NCI-H524 treated with DMSO at 0.1 percent for 48 hours (cell line): ENCODE data around the gene CATSPERE.
"Not testable (repeated sequence)": the region's sequence is repeated elsewhere in the genome, so short reads cannot be mapped to it uniquely, and the experiment has no call there.

Source experiments
- DNase-seq: peaks from one replicate; lab custom pipeline; 2025; lab: John Stamatoyannopoulos, UW

The CATSPERE gene

DNA sequence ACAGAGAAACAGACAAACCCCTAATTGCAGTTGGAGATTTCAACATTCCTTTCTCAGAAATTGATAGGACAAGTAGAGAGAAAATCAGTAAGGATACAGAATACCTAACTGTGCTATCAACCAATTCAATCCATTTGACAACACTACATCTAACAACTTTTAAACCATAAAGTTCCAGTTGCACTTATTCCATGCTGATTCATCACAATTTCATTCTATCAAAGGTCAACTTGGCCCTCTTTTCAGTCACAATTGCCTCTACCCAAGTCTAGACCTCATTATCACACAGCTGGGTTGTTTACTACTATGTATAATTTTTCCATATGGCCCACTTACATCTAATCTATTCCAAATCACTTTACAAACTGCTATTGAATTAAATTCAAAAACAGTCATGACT is 172.1 kb downstream of the CATSPERE start:
- DNase-seq = no peak

DNA sequence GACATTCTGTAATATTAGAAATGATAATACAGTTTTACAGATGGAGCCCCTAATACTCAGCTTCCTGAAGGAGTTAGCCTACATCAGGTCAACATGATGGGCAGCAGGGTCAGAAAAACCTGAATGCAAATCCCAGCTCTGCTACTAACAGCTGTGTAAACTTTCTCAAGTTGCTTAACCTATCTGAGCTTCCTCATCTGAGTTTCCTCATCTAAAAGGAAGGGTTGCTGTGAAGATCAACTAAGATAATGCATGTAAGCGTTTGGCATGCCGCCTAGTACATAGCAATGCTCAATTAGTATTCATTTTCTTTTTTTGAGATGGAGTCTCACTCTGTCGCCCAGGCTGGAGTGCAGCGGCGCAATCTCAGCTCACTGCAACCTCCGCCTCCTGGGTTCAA is 173.5 kb downstream of the CATSPERE start:
- no peak for DNase-seq

DNA sequence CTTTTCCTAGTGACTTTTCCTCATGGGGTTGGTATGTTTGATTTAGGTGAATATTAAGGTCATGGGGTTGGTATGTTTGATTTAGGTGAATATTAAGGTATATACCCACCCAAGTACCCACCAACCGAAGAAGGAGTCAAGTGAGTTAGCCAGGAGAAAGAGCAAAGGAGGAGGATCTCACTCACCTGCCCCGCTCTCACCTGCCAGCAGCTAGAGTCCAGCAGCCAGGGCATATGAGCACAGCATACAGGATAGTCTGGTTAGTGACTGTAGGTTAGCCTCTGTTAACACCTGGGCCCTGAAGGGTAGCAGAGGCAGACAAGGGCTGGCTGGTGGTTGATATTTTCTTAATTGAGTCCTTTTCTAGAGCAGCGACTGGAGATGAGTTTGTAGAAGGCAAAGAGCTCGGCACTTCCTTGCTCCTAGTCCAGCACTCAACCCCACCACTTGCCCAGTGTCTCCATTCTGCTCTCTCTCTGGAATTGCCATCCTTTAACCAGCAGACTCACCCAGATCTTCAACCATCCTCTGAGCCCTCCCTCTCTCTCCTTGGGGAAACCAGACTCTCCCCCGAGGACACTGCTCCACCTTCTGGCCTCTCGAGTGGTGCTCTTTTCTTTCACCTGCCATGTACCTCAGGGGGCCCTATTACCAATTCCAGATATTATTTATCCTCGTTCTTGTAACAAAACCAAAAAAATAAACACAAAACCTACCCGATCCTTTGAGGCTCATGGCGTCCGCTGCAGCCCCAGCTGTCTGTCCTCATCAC is 175.6 kb downstream of the CATSPERE start:
- no peak for DNase-seq

DNA sequence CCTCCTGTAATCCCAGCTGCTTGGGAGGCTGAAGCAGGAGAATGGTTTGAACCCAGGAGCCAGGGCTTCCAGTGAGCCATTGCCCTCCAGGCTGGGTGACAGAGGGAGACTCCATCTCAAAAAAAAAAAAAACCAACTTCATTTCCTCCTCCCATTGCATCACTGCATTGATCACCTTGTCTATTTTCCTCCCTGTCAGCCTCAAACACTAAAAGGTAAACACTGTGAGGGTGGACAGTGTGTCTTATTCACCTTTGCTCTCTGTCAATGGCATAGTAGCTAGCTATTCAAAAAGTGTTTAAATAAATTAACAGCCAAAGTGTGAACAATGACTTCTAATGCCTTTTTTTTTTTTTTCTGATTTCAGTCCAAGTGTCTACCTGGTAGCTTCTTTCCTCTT is 178.5 kb downstream of the CATSPERE start:
- DNase-seq = no peak

DNA sequence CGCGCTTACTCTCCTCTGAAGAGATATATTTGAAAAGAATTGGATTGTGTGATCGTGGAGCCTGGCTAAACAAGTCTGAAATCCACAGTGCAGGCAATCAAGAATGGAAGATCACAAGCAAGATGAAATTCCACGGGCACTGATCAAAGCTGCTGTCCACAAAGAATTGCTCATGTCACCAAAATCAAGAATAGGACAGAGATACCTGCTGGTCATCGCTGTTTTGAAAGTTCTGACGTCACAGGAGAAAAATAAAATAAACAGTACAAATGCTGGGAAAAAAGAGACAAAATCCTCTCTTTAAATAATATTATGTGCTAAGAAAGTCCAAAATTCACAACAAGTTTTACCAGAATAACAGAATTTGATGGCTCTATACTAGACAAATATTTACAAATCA is 179.8 kb downstream of the CATSPERE start:
- DNase-seq = no peak

DNA sequence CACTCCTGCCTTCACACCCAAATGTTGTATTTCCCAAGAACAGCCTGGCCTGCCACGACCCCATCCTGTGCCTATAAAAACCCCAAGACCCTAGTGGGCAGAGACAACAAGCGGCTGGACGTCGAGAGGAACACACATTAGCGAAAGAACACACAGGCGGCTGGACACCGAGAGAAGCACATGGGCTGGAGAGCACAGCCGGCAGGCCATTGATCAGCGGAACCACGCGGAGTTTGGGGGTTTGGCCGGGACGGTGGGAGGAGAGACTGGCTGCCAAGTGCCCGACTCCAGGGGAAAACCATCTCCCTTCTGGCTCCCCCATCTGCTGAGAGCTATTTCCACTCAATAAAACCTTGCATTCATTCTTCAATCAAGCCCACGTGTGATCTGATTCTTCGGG is 181.5 kb downstream of the CATSPERE start:
- no peak for DNase-seq

DNA sequence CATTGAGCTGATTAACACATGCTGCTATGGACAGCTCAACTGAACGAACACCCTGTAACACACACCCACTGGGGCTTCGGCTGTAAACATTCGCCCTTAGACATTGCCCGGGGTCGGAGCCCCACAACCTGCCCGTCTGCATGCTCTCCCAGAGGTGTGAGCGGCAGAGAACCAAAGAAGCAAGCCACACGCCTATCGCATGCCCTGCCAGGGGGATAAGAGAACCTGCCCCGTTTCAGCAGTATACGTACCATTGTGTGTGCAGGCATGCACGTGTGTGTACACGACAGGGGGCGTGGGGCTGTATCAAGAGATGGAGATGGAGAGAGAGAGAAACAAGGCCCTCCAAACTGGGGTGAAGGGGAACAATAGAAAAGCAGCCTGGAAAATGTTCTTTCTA is 181.9 kb downstream of the CATSPERE start:
- no peak for DNase-seq

DNA sequence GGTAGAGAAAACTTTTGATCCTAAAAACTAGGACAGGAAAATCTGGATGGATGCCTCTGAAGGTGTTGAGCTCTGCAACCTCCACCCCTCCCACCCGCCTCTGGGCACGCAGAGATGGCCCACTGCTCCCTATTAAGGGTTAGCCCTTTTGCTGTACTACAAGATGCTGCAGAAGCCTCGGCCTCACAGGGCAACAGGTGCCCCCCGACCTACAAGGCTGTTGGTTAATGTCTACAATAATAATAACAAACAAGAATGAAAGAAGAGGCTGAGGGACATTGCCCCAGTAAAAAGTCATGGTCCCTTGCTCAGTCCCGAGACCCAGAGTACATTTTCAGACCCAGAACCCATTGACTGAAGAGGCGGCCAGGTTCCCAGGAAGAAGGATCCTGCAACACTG is 184.3 kb downstream of the CATSPERE start:
- DNase-seq = no peak

DNA sequence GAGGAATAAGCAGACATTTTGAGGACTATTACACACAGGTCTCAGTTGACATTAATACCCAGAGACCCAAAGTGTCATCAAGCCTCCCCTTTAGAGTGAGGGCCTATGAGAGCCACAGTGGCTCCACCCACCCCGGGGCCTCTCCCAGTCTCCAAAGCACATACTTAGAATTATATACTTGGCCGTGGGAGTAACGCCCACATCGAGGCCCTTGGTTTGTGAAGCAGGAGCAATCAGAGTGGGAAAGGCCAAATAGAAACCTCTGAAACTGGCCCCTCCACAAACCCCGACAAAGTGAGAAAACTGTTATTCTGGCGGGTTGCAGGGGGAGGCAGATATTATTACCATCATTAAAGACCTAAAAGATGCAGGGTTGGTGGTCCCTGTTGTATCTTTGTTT is 184.8 kb downstream of the CATSPERE start:
- DNase-seq = no peak

DNA sequence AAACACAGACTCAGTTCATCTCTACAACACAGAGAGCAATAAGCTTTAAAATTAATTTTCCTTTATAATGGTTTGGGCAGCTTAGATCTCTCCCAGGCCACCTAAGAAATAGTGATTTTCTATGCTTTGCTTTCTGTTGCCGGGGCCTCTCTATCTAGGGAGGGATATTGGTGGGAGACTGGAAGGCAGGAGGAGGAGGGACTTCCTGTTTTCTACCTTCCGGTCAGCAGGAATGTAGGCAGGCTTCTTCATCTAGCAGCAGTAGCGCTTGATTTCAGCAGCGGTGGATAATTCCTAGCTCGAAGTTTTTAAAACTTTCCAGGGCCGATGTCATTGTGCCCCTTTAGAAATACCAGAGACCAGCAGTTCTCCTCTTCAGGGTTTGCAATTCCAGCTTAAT is 186.7 kb downstream of the CATSPERE start:
- no peak for DNase-seq

DNA sequence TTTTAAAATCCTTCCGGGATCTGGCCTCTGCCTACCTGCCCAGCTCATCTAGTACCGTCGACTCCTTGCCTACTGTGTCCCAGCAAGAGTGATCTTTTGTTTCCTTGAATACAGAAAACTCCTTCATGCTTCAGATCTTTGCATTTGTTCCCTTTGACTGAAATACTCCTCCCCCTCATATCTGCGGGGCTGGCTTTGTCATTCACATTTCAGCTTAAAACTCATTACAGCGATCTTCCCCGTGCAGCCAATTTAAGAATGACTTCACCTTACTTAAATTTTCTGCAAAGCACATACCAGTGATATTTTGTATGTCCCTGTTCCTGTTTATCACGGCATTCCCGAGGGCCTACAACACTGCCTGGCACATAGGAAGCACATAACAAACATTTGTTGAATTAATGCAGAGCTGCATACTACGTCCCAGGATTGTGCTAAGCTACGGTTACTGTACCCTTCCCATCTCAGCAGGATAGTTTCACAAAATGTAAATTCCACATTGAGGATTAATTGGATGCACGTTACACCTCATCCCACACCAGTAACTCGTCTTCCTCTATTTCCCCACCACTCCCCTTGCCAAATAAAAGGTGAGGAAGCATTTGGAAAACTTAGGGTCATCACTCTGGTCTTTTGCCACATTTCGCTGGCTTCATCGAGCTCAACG is 191.0 kb downstream of the CATSPERE start:
- no peak for DNase-seq

DNA sequence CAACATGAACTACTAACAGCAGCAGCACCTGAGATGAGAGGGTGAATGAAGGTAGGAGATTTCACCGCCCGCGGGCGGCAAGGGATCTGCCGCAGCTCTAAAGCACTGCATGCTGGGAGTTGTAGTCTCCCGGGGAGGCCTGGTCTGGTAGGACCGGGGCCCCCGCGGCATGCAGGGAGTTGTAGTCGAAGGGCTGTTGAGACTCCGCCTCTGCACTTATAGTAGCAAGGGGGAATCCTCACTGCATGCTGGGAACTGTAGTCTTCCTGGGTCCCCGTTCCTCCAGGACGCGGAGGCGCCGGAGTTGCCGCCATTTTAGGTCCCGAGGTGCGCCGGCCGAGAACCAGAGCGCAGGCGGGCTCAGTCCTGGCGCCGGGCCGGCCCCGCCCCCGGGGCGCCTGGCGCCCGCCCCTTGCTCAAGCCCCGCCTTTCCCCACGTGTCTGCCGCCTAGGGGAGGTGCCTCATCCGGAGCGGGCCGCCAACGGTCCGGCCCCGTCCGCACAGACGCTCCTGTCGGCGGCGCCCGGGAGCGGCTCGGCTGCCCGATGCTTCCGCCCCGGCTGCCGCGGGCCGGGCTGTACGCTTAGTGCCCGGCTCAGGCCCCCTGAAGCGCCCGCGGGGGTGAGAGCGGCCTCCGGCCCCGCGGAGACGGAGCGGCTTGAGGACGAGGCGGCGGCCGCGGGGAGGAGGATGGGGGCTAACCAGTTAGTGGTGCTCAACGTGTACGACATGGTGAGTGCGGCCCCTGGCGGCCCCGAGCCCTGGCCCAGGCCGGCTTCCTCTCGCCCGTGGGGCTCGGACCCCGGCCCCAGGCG is 191.8 kb downstream of the CATSPERE start, which contains the start of gene DESI2:
DESI2 (plus strand) TSS at position 504 of the 816 bp plus-strand sequence; CDS start at position 692, 188 bp downstream.
- peak; percentile 93 for DNase-seq

DNA sequence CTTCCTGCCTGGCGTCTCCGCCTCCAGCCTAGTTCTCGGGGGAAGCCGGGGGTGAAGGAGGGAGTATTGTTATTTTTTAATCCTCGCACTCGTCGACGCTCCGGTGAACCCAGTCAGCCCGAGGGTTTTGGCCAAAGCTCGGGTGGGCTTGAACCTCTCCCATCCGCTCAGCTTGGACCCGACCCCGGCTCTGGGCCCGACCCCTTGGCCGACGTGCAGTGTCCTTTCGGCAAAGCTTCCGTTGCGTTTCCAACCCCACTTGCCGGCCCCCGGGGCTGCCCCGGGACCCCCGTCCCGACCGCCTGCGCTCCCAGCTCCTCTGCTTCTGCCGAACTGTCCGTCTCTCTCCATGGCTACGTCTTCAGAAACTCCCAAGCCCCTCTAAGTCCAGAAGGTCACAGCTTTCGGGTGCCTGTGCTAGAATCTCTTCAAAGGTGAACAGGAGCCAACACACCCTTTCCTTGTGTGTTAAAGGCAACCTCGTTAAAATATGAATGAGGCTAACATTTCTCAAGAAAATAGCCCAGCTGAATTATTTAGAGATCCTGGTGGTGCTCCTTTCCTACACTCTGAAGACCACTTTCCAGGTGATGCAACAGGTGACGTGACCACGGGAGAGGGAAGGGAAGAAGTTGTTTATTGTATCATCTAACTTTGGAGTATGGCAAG is 192.5 kb downstream of the CATSPERE start:
- no peak for DNase-seq

DNA sequence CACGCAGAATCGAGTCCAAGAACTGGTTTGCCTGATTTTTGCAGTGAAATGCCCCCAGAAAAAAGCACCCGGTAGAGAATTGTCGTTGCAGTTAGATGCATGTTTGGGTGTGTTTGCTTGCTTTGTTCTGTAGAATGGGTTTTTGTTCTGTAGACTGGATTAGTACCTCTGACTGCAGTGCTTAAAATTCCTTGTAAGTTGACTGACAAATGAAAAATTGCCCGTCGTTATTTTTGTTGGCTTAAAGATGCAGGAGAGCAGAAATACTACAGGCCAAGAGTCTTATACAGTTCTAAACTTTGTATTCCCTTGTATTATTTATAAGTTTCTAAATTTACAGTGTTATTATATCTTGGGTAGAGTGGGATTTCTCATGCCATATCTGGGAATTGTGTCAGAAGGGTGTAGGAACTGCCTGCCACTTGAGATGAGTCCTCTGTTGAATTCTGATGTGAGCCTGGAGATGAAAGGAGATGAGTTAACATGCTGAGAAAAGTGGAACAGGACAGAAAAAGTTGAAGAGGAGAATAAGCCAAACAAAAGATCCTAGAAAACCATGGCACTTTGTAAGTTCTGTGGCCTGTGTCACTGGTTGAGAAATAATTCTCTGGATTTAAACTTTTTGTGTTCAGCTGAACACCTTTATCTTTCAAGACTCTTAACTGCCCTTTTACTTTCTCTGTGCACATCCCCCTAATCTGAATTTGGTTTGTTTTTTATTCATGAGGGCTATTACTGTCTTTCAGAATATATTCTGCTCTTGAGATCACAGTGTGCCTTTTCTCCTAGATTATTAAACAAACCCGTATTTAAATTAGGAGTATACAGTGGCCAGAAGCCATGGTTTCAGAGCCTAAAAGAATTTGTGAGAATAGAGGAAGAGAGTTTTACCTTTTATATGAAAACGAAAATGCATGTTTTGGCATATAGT is 193.3 kb downstream of the CATSPERE start:
- DNase-seq = no peak

DNA sequence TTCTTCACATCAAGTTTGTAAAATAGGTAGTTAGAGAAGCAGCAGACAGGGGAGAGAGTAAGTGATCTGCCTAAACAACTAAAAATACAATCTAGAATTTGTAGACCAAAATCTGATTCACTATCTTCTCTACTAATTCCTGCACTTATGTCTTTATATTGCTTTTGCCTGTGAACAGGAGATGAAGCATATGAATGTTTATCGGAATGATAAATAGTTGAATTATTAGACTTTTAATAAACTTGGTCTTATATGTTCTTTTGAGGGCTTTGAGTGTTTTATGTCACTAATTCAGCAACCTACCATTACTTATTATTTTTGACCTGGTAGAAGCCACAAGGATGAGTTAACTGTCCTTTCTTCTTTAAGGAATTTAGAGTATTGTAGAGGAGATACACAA is 194.1 kb downstream of the CATSPERE start:
- DNase-seq = no peak

DNA sequence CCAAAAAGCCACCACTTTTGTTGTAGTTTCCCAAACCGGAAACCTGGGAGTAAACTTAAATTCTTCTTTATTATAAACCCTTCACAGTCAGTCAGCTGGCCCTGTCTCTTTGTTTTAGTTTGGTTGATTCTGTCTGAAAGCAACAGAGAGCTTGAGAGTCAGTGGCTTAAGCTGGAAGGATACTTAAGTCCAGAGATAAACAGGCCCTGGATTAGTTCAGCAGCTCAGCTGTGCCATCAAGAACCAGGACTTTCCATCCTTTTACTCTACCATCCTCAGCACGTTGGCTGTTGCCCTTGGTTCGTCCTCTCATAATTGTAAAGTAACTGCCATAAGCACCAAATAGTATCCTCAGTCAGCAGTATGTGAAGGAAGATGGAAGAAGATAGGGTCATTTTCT is 196.3 kb downstream of the CATSPERE start:
- no peak for DNase-seq

DNA sequence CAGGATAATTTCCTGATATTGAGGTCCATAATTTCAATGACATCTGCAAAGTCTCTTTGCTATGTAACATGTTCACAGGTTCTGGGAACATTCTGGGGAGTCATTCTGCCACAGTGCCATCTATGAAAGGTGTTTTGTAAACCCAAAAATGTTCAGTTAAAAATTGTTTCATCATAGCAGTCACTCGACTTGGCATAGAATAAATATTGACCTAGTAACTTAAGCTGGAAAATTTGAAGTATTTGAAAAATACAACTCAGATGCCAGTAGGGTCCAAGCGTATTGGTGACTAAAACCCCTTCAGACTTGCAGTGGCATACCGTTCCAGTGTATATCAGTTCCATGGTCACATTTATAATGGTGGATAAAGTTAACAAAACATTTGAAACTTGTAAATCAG is 198.6 kb downstream of the CATSPERE start:
- no peak for DNase-seq

DNA sequence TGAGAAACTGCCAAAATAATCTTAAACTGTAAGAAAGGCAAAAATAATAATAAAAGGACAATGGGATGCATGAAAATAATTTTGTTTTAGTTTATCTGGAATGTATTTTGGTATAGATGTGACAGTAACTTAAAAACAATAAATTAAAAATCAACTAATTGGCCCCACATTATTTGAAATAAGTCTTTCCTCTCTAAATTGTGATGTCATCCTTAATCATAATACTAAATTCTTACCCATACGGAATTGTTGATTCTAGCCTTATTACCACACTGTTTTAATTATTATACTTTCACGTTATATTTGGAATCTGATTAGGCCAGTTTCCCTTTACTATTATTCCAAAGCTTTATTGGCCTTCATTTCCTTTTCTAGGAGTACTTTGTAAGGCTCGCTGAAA is 199.5 kb downstream of the CATSPERE start:
- DNase-seq = no peak

DNA sequence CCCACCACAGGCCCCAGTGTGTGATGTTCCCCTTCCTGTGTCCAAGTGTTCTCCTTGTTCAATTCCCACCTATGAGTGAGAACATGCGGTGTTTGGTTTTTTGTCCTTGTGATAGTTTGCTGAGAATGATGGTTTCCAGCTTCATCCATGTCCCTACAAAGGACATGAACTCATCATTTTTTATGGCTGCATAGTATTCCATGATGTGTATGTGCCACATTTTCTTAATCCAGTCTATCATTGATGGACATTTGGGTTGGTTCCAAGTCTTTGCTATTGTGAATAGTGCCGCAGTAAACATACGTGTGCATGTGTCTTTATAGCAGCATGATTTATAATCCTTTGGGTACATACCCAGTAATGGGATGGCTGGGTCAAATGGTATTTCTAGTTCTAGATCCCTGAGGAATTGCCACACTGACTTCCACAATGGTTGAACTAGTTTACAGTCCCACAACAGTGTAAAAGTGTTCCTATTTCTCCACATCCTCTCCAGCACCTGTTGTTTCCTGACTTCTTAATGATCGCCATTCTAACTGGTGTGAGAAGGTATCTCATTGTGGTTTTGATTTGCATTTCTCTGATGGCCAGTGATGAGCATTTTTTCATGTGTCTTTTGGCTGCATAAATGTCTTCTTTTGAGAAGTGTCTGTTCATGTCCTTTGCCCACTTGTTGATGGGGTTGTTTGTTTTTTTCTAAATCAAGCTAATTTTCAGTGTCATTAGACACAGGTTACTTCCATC is 200.7 kb downstream of the CATSPERE start:
- DNase-seq = not testable (repeated sequence)

DNA sequence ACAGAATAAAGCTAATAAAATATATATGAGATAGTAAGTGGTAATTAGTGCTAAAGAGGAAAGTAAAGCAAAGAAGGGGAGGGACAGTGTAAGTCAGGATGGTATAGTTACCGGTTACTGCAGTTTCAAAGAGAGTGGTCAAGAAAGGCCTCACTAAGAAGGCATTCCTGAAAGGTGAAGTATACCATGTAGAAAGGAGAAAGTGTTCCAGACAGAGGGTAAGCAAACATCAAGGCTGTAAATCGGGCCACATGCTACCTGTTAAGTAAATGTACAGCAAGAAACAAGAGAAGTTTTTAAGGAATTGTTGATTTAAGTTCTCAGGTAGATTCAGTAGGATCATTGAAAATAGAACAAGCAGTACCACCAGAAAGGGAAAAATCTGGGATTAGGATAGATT is 201.5 kb downstream of the CATSPERE start:
- DNase-seq = no peak
